ENCODE results near the gene KLHL30. TPM values are rescaled to one million over a fixed set of nuclear protein-coding genes. Genes with fewer than 3 reads are reported as not detected.

KLHL30 gene
- total RNA-seq, 4 donors from 2014 or later, result 0.13 to 0.64 (median 0.34) TPM

GRCh38 chr2:238148981-238149380, 10.5 kb downstream of the KLHL30 start:
- no peak overlapping the region for H3K4me3 ChIP-seq (ENCODE audit: low read depth, poor library complexity, severe bottlenecking)
- TF ChIP-seq POLR2A (IDR thresholded peaks at IDR 0.05), result no peak
- no peak for TF ChIP-seq CTCF (IDR thresholded peaks at IDR 0.05)
- DNase-seq (ENCODE audit: low spot score in 2 of 2), result no peak
- intact Hi-C loops (cut with DNase I; ENCODE audit: low total_unique reads), result no loop called here
- 94 to 95% methylated on average over 15 of the region's 15 CpGs for WGBS, 2 donors

- TF ChIP-seq CTCF (IDR thresholded peaks at IDR 0.05) (no peak), POLR2A (IDR thresholded peaks at IDR 0.05) (no peak)
- WGBS, 2 donors, result 78 to 85% methylated on average over 13 to 14 of the region's 14 CpGs
- intact Hi-C loops (cut with DNase I; ENCODE audit: low total_unique reads), result no loop called here
- H3K4me3 ChIP-seq (ENCODE audit: low read depth, poor library complexity, severe bottlenecking), result no peak overlapping the region
- DNase-seq (ENCODE audit: low spot score in 2 of 2), result no peak
Measured at GRCh38 chr2:238149841-238150572, 11.5 kb downstream of the KLHL30 start.

GRCh38 chr2:238150686-238151085, 12.2 kb downstream of the KLHL30 start:
- 90 to 94% methylated on average over 24 to 25 of the region's 25 CpGs for WGBS, 2 donors
- no peak for DNase-seq (ENCODE audit: low spot score in 2 of 2)
- no peak overlapping the region for H3K4me3 ChIP-seq (ENCODE audit: low read depth, poor library complexity, severe bottlenecking)
- no peak for TF ChIP-seq POLR2A (IDR thresholded peaks at IDR 0.05)
- TF ChIP-seq CTCF (IDR thresholded peaks at IDR 0.05), result no peak
- intact Hi-C loops (cut with DNase I; ENCODE audit: low total_unique reads), result no loop called here

- no peak for DNase-seq (ENCODE audit: low spot score in 2 of 2)
- H3K4me3 ChIP-seq (ENCODE audit: low read depth, poor library complexity, severe bottlenecking), result no peak overlapping the region
- intact Hi-C loops (cut with DNase I; ENCODE audit: low total_unique reads), result no loop called here
- TF ChIP-seq CTCF (IDR thresholded peaks at IDR 0.05) (no peak), POLR2A (IDR thresholded peaks at IDR 0.05) (no peak)
- 84 to 88% methylated on average over 8 to 10 of the region's 13 CpGs for WGBS, 2 donors
Measured at GRCh38 chr2:238151205-238151604, 12.7 kb downstream of the KLHL30 start.

GRCh38 chr2:238151628-238152235, 13.3 kb downstream of the KLHL30 start:
- 88 to 95% methylated on average over 13 to 16 of the region's 16 CpGs for WGBS, 2 donors
- H3K4me3 ChIP-seq (ENCODE audit: low read depth, poor library complexity, severe bottlenecking), result no peak overlapping the region
- TF ChIP-seq CTCF (IDR thresholded peaks at IDR 0.05) (no peak), POLR2A (IDR thresholded peaks at IDR 0.05) (no peak)
- no peak for DNase-seq (ENCODE audit: low spot score in 2 of 2)
- intact Hi-C loops (cut with DNase I; ENCODE audit: low total_unique reads), result no loop called here
